Skin of body (tissue), 2 donors: ENCODE data around the gene POC1A. TPM values are rescaled to one million over a fixed set of nuclear protein-coding genes. Genes with fewer than 3 reads are reported as not detected.
A peak's percentile ranks its signal among the peaks of the same experiment; 100 is the strongest.

Experiments used
- DNase-seq: peaks from one replicate; lab custom pipeline; 2025; lab: John Stamatoyannopoulos, UW
- total RNA-seq: library from RNA; depleted of rRNA; stranded (reverse); fragments of >200 nt; gene quantifications from one replicate; pipeline ENCODE4 v1.2.3, GENCODE V29; 2014

POC1A gene
- total RNA-seq, 1 donor from 2014 or later: 4.6 TPM

- no peak for DNase-seq
Measured at GRCh38 chr3:52106951-52107611, 47.1 kb downstream of the POC1A start.

DNA sequence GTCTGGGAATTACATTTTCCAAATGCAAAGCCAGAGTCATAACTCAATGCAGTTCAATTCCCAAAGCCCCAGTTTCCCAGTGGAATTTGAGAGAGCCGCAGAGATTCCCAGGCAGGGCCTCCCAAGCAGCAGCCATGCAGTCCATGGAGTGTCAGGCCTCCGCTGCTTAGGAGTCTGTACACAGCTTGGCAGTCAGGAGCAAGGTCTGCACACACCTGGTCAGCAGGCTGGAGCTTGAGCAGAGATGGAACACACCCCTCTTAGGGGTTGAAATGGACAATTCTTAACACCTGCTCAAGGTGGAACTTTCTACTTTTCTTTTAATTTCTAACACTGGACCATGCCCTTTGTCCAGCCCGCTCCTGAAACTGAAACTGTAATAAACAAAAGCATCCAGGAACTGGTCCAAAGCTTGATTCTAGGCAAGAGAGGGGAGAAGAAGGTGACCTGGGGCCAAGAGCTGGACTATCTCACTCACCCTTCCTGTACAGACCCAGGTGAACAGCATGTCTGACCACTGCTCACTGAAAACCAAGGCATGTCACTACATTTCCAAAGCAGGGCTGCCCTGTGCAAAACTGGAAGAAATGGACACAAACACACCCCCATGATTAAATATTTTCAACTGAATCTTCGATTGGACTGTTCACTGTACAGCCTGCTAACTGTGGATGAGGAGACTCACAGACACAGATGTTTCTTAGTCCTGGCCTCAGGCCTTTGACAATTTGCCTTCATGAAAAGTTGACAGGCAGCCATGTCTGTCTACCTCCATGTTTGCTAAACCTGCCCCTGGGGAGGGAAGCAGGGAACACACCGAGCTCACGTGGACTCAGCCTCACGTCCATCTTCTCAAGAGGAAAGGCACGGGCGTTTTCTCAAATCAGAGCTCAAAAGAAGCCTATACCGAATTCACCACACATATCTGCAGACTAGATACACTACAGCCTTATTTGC is 49.3 kb downstream of the POC1A start:
- DNase-seq: no peak

GRCh38 chr3:52102934-52103333 is 51.3 kb downstream of the POC1A start:
- DNase-seq: no peak

- DNase-seq: no peak
Measured at GRCh38 chr3:52099001-52099401, 55.2 kb downstream of the POC1A start.

DNA sequence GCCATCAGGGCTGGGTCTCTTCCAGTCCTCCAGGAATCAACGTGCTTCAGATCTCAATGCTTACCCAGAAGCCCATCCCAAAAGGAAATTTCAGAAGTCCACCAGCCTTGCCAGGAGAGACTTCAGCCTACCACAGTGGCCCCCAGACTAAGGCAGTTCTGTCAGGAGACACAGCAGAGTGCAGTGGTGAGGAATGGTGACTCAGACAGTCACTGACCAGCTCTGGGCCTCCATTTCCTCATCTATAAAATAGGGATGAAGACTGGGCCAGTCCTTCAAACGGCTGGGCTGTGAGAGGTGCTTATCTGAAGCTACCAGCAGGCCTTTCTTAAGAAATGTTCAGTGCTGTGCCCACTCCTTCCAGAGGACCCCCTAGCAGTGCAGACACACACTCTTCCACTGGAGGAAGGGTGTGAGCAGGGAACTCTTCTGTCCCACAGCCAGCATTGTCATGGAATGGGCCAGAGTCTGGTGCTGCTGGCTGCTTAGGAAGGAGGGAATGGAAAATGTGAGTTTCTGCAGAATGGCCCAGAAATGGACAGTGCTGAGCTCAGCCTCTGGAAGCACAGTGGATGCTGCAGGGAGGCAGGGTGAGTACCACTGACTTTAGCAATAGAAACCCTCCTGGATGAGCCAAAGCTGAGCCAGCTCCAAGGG is 56.2 kb downstream of the POC1A start:
- DNase-seq: no peak

DNA sequence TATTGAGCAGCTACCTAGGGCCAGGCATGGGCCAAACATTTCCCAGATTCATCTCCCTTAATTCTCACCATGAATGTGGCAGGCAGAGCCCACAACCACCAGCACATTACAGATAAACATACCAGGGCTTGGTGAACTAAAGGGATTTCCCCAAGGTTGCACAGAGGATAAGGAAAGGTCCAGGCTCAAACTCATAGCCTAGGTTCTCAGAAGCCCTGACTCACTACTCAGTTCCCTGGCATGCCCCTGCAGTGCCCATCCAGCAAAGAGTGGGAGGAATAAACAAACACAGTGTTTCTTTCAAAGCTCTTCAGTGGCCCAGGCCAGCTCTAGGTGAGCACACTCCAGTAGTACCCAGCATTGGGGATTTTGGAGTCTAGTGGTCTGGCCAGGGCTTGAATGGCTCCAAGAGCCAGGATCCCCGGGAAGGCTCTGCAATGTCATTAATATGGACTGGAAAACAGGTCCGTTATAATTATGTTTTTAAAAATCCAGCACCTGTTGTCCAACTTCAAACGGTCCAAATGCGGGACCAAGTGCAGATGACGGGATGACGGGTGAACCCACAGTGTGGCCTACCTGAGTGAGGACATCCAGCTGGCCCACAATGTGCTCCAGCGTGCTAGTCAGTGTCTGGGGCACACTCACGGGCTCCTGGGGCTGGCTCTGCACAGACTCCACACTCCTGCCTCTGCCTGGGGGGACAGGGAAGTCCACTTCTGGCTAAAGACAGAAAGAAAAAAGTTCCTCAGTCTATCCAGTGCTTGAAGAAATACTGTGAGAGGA is 58.0 kb downstream of the POC1A start:
- DNase-seq: no peak

DNA sequence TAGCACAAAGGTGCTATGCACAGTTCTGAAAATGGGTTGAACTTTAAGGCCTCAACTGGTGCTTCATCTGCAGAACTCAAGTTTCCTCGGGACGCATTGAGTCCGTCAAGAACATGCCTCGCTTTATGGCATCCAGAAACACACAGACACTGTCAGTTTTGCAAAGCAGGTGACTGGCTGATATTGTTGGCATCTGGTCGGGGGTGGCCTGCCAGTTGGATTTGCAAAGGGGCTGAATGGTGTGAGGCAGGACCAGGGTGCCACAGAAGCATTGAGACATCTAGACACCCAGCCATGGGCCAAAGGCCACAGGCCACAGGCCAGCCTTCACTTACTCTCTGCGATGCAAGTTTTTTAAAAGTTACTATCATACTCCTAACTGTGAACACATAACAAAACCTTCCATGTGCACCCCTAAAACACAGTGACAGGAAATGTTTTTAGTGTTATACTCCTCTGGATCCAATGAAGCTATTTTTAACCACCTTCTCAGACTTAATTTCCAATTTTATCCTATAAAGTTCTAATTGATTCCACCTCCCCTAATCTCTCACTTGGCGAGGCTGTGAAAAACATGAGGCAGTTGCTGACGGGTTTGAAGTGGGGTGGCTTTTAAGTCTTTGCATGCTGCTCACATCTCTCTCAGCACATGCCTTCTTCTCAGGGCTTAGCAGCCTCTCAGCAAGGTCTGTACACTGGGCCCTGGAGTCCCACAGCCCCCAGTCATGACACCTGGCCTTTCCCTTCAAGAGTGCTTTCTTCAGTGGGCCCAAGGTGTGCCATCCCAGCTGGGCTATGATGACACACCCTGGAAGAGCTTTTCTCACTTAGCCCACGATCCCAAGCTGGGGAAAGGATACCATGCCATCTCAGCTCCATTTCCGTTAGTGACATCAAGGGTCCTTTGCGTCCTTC is 59.4 kb downstream of the POC1A start:
- DNase-seq: no peak

DNA sequence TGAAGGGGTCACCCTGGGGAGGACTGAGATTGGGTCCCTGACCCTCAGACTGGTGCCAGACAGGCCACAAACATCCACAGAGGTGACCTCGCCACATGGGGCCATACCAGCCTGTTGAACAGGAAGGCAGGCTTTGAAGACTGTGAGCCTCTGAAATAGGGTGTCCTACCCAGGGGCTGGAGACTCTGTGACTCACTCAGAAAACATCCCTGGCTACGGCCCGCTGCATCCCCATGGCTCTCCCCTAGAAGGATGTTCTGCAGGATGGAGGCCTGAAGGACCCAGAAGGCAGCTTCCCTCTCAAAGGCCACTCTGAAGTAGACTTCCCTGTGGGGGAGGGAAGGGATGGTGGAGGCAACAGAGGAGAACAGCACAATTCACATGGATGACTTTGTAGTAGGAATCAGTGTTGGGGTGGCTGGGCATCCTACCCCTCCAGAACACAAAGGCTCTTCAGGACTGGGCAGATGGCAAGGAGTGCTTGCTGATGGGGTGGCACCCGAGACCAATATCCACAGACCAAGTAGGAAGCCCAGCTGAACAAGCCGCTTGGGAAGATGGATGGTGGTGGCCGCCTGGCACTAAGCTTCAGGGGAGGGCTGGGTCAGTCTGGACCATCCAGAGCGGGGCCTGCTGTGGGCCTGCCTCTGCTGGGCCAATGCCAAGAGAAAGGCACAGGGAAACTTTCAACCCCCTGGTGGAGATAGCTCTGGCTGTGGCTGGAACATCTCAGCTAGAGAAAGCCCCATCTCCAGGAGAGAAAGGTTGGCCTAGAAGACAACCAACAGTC is 60.3 kb downstream of the POC1A start:
- DNase-seq: no peak

GRCh38 chr3:52092891-52093290 is 61.3 kb downstream of the POC1A start:
- no peak for DNase-seq

GRCh38 chr3:52092271-52092660 is 62.0 kb downstream of the POC1A start:
- no peak for DNase-seq

DNA sequence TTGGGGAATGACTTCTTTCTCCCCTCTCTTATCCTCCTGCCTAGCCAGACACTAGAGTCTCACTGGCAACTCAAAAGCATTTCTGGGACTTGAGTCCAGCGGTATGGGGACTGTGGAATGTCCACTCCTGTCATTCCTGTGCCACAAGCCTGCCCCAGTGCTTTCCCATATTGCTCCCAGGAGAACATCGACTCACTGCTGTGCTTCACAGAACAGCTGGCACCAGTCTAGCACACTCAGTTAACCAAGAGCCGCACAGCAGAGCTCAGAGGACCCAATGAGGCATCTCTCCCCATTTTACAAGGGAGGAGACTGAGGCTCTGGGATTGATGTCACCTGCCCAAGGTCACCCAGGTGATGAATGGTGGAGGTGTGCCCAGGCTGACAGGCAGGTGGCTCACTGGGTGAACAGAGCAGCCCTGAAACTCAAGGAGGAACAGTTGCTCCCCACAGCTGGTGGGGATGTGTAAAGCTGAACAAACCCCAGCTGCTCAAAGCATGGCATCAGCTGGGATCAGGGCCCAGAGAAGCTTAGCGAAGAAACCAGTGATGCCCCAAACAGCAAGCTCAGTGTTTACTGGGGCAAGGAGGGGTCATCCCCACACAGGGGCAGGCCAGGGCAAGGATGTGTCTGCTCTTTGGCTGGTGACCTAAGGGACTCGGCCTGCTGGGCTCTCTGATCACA is 62.5 kb downstream of the POC1A start:
- DNase-seq: no peak

DNA sequence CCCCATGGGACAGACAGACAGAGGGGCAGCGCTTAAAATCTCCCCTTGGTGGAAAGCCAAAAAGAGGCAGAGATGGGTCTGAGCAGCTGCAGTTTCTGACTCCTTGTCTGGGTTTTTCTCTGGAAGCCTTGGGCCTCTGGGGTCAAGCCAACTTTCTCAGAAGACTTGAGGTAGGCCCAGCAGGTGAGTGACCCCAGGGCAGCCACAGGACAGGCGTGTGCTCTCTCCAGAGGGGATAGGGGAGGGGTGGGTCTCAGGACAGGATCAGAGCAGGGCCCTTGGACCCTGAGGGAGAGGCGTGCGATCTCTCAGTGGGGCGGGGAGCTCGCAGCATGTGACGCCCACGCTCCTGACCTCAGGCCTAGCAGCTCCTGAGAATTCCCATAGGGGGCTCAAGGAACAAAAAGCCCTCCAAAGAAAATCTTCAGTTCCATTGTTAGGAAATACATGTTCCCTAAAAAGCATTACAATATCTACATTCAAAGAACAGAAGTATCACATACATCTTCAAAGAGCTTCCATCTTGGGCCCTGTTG is 63.2 kb downstream of the POC1A start:
- DNase-seq: no peak

DNA sequence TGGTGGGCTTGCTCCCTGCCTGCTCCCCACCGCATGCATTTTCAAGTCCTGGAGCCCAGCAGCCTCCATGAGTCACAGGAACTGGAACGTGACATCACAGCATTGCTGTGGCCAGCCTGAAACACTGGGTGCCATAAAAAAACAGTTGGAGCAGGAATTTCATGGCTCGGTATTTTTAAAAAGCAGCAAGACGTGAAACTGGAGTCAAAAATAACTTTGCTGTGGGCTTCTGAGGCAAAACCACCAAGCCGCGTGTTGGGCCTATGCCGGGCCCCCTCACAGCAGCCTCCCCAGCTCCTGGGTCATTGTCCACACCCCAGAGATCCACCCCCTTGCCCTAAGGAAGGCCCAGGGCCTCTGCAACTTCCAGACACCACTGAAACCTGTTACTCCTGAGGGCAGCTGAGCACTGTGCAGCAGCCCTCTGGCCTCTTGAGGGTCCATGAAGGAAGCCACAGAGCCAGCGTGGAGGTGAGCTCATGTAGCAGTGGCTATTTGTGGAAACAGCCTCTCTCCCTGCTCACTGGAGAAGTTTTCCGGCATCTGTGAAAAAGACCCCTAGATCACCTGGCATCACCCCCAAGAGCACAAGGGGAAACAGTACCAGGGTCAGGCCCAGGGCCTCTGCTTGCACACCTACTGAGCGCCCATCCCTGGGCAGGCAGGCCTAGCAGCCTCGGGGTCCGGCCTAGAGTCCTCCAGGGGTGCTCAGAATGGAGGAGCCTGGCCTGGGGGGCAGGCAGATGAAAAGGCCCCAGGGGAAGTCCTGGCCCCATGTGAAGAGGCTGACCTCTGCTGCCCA is 63.9 kb downstream of the POC1A start:
- peak; percentile 41 for DNase-seq

- no peak for DNase-seq
Measured at GRCh38 chr3:52089691-52090090, 64.5 kb downstream of the POC1A start.

- DNase-seq: no peak
Measured at GRCh38 chr3:52088445-52089367, 65.5 kb downstream of the POC1A start.

DNA sequence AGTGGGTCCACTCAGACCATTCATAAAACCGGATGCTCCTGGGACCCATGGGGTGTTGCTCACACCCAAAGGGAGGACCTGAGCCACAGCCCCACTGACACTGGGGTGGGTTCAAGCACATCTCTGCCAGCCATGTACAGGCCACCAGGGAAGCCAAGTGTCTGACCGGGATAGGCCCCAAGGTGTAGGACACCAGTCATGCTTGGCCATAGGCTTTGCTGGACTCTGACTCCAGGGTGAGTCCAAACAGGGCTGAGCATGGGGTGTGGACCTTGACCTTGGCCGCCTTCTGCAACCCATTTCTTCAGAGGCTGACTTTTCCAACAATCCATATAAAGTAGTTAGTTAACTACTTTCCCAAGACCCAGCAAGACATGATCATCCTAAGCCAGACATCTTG is 66.5 kb downstream of the POC1A start:
- DNase-seq: no peak
